SK-N-SH treated with all-trans-retinoic acid at 6 μM for 48 hours (cell line): ENCODE measurements around the gene CCSER1.

Experiments used
- ATAC-seq: fragments of 200-7000 bp; cut with Tn5 transposase; 3 replicates; pipeline ENCODE4 v1.9.1; 2020; ENCODE audit warnings: mild to moderate bottlenecking, moderate library complexity
- ARNTL ChIP-seq: fragments of 450-650 bp; formaldehyde crosslinking; IDR thresholded peaks from 2 replicates; pipeline ENCODE4 v1.5.0; 2020; ENCODE audit warnings: low read depth, mild to moderate bottlenecking, moderate library complexity, borderline replicate concordance
- BACH2 ChIP-seq: fragments of 250-450 bp; sonication (Bioruptor Pico); IDR thresholded peaks from 2 replicates; pipeline ENCODE4 v1.9.0; 2021; ENCODE audit warnings: mild to moderate bottlenecking, borderline replicate concordance
- CSDC2 ChIP-seq: fragments of 250-450 bp; sonication (Bioruptor Pico); IDR thresholded peaks from 2 replicates; pipeline ENCODE4 v1.5.0; 2020; ENCODE audit warnings: mild to moderate bottlenecking, moderate library complexity
- CSRNP3 ChIP-seq: fragments of 250-450 bp; sonication (Bioruptor Pico); IDR thresholded peaks from 2 replicates; pipeline ENCODE4 v1.5.1; 2021; ENCODE audit warnings: mild to moderate bottlenecking, moderate library complexity
- ESRRG ChIP-seq: fragments of 250-450 bp; sonication (Bioruptor Pico); IDR thresholded peaks from 2 replicates; pipeline ENCODE4 v1.6.1; 2021; ENCODE audit warnings: mild to moderate bottlenecking
- GLIS3 ChIP-seq: fragments of 250-450 bp; sonication (Bioruptor Pico); IDR thresholded peaks from 2 replicates; pipeline ENCODE4 v1.5.0; 2020; ENCODE audit warnings: mild to moderate bottlenecking, moderate library complexity
- ISL1 ChIP-seq: fragments of 250-450 bp; sonication (Bioruptor Pico); IDR thresholded peaks from 2 replicates; pipeline ENCODE4 v2.1.2; 2022; ENCODE audit warnings: mild to moderate bottlenecking, moderate library complexity
- OSR1 ChIP-seq: fragments of 250-450 bp; sonication (Bioruptor Pico); IDR thresholded peaks from 2 replicates; pipeline ENCODE4 v1.8.0; 2022; ENCODE audit warnings: moderate library complexity, mild to moderate bottlenecking, inconsistent platforms
- PATZ1 ChIP-seq: fragments of 250-450 bp; sonication (Bioruptor Pico); IDR thresholded peaks from 2 replicates; pipeline ENCODE4 v1.8.0; 2020; ENCODE audit warnings: mild to moderate bottlenecking, moderate library complexity, borderline replicate concordance
- PPARA ChIP-seq: fragments of 250-450 bp; sonication (Bioruptor Pico); IDR thresholded peaks from 2 replicates; pipeline ENCODE4 v1.5.0; 2020; ENCODE audit warnings: mild to moderate bottlenecking, borderline replicate concordance
- RARB ChIP-seq: fragments of 250-450 bp; sonication (Bioruptor Pico); IDR thresholded peaks from 2 replicates; pipeline ENCODE4 v1.8.0; 2021; ENCODE audit warnings: mild to moderate bottlenecking, moderate library complexity
- SNAI2 ChIP-seq: fragments of 250-450 bp; sonication (Bioruptor Pico); IDR thresholded peaks from 2 replicates; pipeline ENCODE4 v1.5.0; 2020; ENCODE audit warnings: mild to moderate bottlenecking, moderate library complexity
- TCF4 ChIP-seq: fragments of 250-450 bp; sonication (Bioruptor Pico); IDR thresholded peaks from 2 replicates; pipeline ENCODE4 v1.8.0; 2021; ENCODE audit warnings: mild to moderate bottlenecking, moderate library complexity, borderline replicate concordance
- TOX ChIP-seq: fragments of 250-450 bp; sonication (Bioruptor Pico); IDR thresholded peaks from 2 replicates; pipeline ENCODE4 v1.8.0; 2021; ENCODE audit warnings: mild to moderate bottlenecking, moderate library complexity, borderline replicate concordance
- ZC3H10 ChIP-seq: fragments of 250-450 bp; sonication (Bioruptor Pico); IDR thresholded peaks from 2 replicates; pipeline ENCODE4 v1.5.1; 2021; ENCODE audit warnings: mild to moderate bottlenecking, moderate library complexity
- ZFP3 ChIP-seq: fragments of 250-450 bp; sonication (Bioruptor Pico); IDR thresholded peaks from 2 replicates; pipeline ENCODE4 v1.5.0; 2020; ENCODE audit warnings: mild to moderate bottlenecking, moderate library complexity
- ZFP30 ChIP-seq: fragments of 450-650 bp; formaldehyde crosslinking; IDR thresholded peaks from 2 replicates; pipeline ENCODE4 v1.5.0; 2022; ENCODE audit warnings: mild to moderate bottlenecking, moderate library complexity
- ZNF565 ChIP-seq: fragments of 450-650 bp; formaldehyde crosslinking; conservative IDR thresholded peaks from 2 replicates; pipeline ENCODE4 v1.5.0; 2020; ENCODE audit warnings: low read depth, mild to moderate bottlenecking, moderate library complexity
- ZNF70 ChIP-seq: fragments of 450-650 bp; formaldehyde crosslinking; IDR thresholded peaks from 2 replicates; pipeline ENCODE4 v1.5.0; 2020; ENCODE audit warnings: mild to moderate bottlenecking, moderate library complexity
- ZNF8 ChIP-seq: fragments of 450-650 bp; formaldehyde crosslinking; IDR thresholded peaks from 2 replicates; pipeline ENCODE4 v1.5.0; 2020; ENCODE audit warnings: mild to moderate bottlenecking, moderate library complexity
- TF ChIP-seq, protein P1 (sequence below): fragments of 250-450 bp; sonication (Bioruptor Pico); IDR thresholded peaks from 2 replicates; pipeline ENCODE4 v1.5.0; 2020; ENCODE audit warnings: mild to moderate bottlenecking, moderate library complexity
- TF ChIP-seq, protein P2 (sequence below): fragments of 250-450 bp; sonication (Bioruptor Pico); IDR thresholded peaks from 2 replicates; pipeline ENCODE4 v1.8.0; 2021; ENCODE audit warnings: low read depth, mild to moderate bottlenecking, moderate library complexity, borderline replicate concordance

Gene CCSER1

DNA sequence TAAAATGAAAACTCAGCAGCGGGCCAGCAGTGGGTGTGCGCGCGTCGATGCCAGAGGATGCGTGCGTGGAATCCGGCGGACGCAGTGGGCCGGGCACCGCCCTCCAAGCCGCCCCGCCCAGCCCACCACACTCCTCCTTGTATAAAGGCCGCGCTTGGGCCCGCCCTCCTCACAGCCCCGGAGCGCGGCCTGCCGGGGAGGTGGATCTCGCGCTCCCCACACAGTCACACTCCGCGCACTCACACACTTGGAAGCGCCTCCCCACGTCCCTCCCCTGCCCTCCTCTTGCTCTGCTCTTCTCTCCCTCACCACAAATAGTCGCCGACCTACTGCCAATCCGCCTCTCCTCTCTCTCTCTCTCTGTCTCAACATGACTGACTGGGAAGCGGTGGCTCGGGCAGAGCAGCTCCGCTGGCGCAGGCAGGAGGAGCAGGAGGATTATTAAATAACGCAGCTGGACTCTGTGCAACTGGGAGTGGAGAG is at the start of gene CCSER1:
TSS of gene CCSER1 (plus strand) at position 172 of the 483 bp plus-strand sequence.
- no peak for TF ChIP-seq ZNF8 (CRISPR knock-in tag)
- TF ChIP-seq GLIS3, result no peak
- 0 out of 2 replicates have a peak, but pooled peaks have one; percentile 36 for TF ChIP-seq ZFP3 (CRISPR knock-in tag)
- ATAC-seq, result peak; percentile 89

GRCh38 chr4:90078440-90078839 is 48.8 kb upstream of the CCSER1 start:
- ATAC-seq, result no peak

GRCh38 chr4:90080116-90080515 is 47.1 kb upstream of the CCSER1 start:
- no peak for TF ChIP-seq CSRNP3 (CRISPR knock-in tag)
- no peak for TF ChIP-seq RARB (CRISPR knock-in tag)
- TF ChIP-seq ZNF565 (CRISPR knock-in tag), result no peak
- TF ChIP-seq ISL1 (CRISPR knock-in tag), result no peak
- no peak for TF ChIP-seq ARNTL (CRISPR knock-in tag)
- no peak for TF ChIP-seq ZNF70
- TF ChIP-seq ZC3H10 (CRISPR knock-in tag), result no peak
- TF ChIP-seq PPARA (CRISPR knock-in tag), result no peak
- TF ChIP-seq ZNF8 (CRISPR knock-in tag), result no peak
- TF ChIP-seq PATZ1 (CRISPR knock-in tag), result no peak
- TF ChIP-seq TCF4 (CRISPR knock-in tag), result peak; percentile 81; the same call in 1 of the 2 replicates
- TF ChIP-seq GLIS3, result 0 out of 2 replicates have a peak, but pooled peaks have one; percentile 36
- TF ChIP-seq, protein P1, sequence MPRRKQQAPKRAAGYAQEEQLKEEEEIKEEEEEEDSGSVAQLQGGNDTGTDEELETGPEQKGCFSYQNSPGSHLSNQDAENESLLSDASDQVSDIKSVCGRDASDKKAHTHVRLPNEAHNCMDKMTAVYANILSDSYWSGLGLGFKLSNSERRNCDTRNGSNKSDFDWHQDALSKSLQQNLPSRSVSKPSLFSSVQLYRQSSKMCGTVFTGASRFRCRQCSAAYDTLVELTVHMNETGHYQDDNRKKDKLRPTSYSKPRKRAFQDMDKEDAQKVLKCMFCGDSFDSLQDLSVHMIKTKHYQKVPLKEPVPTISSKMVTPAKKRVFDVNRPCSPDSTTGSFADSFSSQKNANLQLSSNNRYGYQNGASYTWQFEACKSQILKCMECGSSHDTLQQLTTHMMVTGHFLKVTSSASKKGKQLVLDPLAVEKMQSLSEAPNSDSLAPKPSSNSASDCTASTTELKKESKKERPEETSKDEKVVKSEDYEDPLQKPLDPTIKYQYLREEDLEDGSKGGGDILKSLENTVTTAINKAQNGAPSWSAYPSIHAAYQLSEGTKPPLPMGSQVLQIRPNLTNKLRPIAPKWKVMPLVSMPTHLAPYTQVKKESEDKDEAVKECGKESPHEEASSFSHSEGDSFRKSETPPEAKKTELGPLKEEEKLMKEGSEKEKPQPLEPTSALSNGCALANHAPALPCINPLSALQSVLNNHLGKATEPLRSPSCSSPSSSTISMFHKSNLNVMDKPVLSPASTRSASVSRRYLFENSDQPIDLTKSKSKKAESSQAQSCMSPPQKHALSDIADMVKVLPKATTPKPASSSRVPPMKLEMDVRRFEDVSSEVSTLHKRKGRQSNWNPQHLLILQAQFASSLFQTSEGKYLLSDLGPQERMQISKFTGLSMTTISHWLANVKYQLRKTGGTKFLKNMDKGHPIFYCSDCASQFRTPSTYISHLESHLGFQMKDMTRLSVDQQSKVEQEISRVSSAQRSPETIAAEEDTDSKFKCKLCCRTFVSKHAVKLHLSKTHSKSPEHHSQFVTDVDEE (CRISPR knock-in tag), result peak; percentile 73
- TF ChIP-seq CSDC2 (CRISPR knock-in tag), result no peak
- ATAC-seq, result no peak

More at GRCh38 chr4:90078440-90078839, 48.8 kb upstream of the CCSER1 start:
- TF ChIP-seq CSDC2 (CRISPR knock-in tag) (no peak), ISL1 (CRISPR knock-in tag) (0 out of 2 replicates have a peak, but pooled peaks have one; percentile 30)

GRCh38 chr4:90081432-90082144 is 45.6 kb upstream of the CCSER1 start:
- no peak for ATAC-seq
- no peak for TF ChIP-seq SNAI2 (CRISPR knock-in tag)
- no peak for TF ChIP-seq ISL1 (CRISPR knock-in tag)
- TF ChIP-seq TOX, result no peak
- no peak for TF ChIP-seq TCF4 (CRISPR knock-in tag)
- TF ChIP-seq GLIS3, result no peak
- no peak for TF ChIP-seq ZFP30
- no peak for TF ChIP-seq OSR1 (CRISPR knock-in tag)
- TF ChIP-seq CSDC2 (CRISPR knock-in tag), result no peak
- TF ChIP-seq, protein P1 (CRISPR knock-in tag), result no peak
- TF ChIP-seq BACH2 (CRISPR knock-in tag), result no peak
- TF ChIP-seq RARB (CRISPR knock-in tag), result no peak
- TF ChIP-seq, protein P2, sequence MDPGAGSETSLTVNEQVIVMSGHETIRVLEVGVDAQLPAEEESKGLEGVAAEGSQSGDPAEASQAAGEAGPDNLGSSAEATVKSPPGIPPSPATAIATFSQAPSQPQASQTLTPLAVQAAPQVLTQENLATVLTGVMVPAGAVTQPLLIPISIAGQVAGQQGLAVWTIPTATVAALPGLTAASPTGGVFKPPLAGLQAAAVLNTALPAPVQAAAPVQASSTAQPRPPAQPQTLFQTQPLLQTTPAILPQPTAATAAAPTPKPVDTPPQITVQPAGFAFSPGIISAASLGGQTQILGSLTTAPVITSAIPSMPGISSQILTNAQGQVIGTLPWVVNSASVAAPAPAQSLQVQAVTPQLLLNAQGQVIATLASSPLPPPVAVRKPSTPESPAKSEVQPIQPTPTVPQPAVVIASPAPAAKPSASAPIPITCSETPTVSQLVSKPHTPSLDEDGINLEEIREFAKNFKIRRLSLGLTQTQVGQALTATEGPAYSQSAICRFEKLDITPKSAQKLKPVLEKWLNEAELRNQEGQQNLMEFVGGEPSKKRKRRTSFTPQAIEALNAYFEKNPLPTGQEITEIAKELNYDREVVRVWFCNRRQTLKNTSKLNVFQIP, result no peak
- TF ChIP-seq ESRRG, result no peak
- TF ChIP-seq CSRNP3 (CRISPR knock-in tag), result no peak
- TF ChIP-seq ZNF565 (CRISPR knock-in tag), result no peak
- TF ChIP-seq ZNF8 (CRISPR knock-in tag), result no peak
- TF ChIP-seq ZNF70, result no peak
